ENCODE data around the gene KXD1. TPM values are rescaled to one million over a fixed set of nuclear protein-coding genes. Genes with fewer than 3 reads are reported as not detected.

Gene KXD1
- total and polyA plus RNA-seq, 8 donors, result 30.8 to 513 (median 77.8) TPM

DNA sequence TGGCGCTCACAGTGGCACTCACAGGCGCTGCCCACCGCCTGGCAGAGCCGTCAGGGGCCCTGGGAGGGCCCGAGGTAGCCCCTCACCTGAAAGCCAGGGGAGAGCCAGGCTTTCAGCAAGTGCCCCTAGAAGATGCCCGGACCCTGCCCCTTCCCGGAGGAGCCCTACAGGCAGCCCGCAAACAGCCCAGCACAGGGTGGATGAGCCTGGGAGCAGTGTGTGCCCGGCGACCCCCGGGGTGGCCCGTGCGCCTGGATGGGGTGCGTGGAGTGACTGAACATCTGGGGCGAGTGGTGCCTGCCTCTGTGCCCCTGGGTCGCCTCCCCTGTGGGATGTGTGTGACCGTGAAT lies 47.5 kb downstream of the KXD1 start:
- Histone ChIP-seq H3K27ac (no peak overlapping the region), H3K36me3 (no peaks in the 10 kb centered on the region), H3K27me3 (peaks cover 48 to 96% (median 80%) of the 10 kb centered on the region in 3 donors), H3K9me3 (no peaks in the 10 kb centered on the region), H3K4me1 (peaks cover 23 to 37% (median 35%) of the 10 kb centered on the region in 4 donors), H3K4me3 (peak overlapping the region in 2 of 4 donors; percentile 27 to 33)
- 9 to 17% (median 15%) methylated on average over 9 to 17 of the region's 17 CpGs for WGBS, 5 donors
- TF ChIP-seq POLR2AphosphoS5 (IDR thresholded peaks at IDR 0.05) (no peak), EP300 (IDR thresholded peaks at IDR 0.05) (no peak)
- intact Hi-C loops (cut with DNase I; ENCODE audit: low total_unique reads), result no loop called here
- no peak for DNase-seq

DNA sequence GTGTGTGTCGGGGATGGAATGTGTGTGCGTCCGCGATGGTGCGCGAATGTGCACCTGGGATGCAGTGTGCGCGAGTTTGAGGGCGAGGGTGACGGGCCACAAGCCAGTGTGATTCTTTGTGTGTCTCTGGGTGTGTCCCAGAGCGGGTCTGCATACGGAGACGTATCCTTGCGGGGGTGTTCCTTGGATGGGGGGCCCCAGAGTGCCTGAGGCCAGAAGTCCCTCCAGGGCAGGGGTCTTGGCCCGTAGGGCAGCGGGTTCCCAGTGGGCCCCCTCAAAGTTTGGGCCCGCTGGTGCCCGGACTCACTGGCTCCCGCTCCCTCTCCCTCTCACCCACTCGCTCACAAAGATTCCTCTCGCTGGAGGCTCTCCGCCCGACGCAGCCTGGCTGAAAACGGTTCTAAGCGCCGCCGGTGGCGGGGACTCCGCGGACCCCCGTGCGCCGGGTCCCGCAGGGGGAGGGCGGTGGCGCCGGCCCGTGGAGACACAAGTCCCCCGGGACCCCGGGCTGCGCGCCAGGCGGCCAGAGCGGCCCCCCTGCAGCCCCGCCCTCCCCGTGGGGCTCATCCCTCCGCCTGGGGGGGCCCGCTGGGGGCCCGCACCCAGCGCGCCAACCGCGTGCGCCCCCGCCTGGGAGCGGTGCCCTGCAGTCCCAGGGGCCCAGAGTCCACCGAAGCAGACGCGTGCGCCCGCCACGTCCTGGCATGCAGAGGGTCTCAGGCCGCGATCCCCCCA lies 48.0 kb downstream of the KXD1 start:
- Histone ChIP-seq H3K4me3 (peak overlapping the region; percentile 19 to 33 (median 26)), H3K27ac (no peak overlapping the region), H3K27me3 (peaks cover 53 to 96% (median 86%) of the 10 kb centered on the region in 3 donors), H3K36me3 (no peaks in the 10 kb centered on the region), H3K9me3 (no peaks in the 10 kb centered on the region), H3K4me1 (peaks cover 26 to 41% (median 39%) of the 10 kb centered on the region in 4 donors)
- intact Hi-C loops (cut with DNase I; ENCODE audit: low total_unique reads), result no loop called here
- 1 to 5% (median 3%) methylated on average over 16 to 65 of the region's 65 CpGs for WGBS, 5 donors
- no peak for TF ChIP-seq POLR2AphosphoS5 (IDR thresholded peaks at IDR 0.05)
- TF ChIP-seq CTCF (IDR thresholded peaks at IDR 0.05), result no peak
- TF ChIP-seq EP300 (IDR thresholded peaks at IDR 0.05), result no peak
- no peak for TF ChIP-seq POLR2A (IDR thresholded peaks at IDR 0.05)
- DNase-seq, result no peak

GRCh38 chr19:18606281-18607225 lies 48.9 kb downstream of the KXD1 start, which contains the start of gene CRLF1:
Gene CRLF1 (minus strand): TSS chr19:18606799. CDS start chr19:18606656, 143 bp downstream.
- Histone ChIP-seq H3K27me3 (peaks cover 57 to 96% (median 90%) of the 10 kb centered on the region in 3 donors), H3K9me3 (no peaks in the 10 kb centered on the region), H3K4me1 (peaks cover 34 to 49% (median 48%) of the 10 kb centered on the region in 4 donors), H3K27ac (no peak within 1 kb of the TSS), H3K36me3 (no peaks in the 10 kb centered on the region), H3K4me3 (peak within 1 kb of the TSS; percentile 20 to 39 (median 32))
- TF ChIP-seq POLR2A (IDR thresholded peaks at IDR 0.05) (no peak), POLR2AphosphoS5 (IDR thresholded peaks at IDR 0.05) (no peak), CTCF (IDR thresholded peaks at IDR 0.05) (no peak), EP300 (IDR thresholded peaks at IDR 0.05) (no peak)
- intact Hi-C loops (cut with DNase I; ENCODE audit: low total_unique reads), result no loop called here
- 1 to 2% (median 2%) methylated on average over 13 to 106 of the region's 116 CpGs for WGBS, 5 donors
- DNase-seq, result no peak

GRCh38 chr19:18607226-18608101 lies 49.8 kb downstream of the KXD1 start:
- 1 to 4% (median 2%) methylated on average over 47 to 68 of the region's 68 CpGs for WGBS, 5 donors
- no peak overlapping the region for H3K27ac ChIP-seq
- TF ChIP-seq EP300 (IDR thresholded peaks at IDR 0.05) (no peak), CTCF (IDR thresholded peaks at IDR 0.05) (no peak), POLR2A (IDR thresholded peaks at IDR 0.05) (no peak), POLR2AphosphoS5 (IDR thresholded peaks at IDR 0.05) (no peak)
- no peaks in the 10 kb centered on the region for H3K36me3 ChIP-seq
- DNase-seq, result no peak
- H3K27me3 ChIP-seq, result peaks cover 57 to 97% (median 94%) of the 10 kb centered on the region in 3 donors
- no peaks in the 10 kb centered on the region for H3K9me3 ChIP-seq
- peak overlapping the region; percentile 10 to 39 (median 28) for H3K4me3 ChIP-seq
- peaks cover 43 to 58% (median 57%) of the 10 kb centered on the region in 4 donors for H3K4me1 ChIP-seq
- intact Hi-C loops (cut with DNase I; ENCODE audit: low total_unique reads), result no loop called here
